ENCODE data around the gene BCR. TPM values are rescaled to one million over a fixed set of nuclear protein-coding genes. Genes with fewer than 3 reads are reported as not detected.

BCR gene
- total RNA-seq, 2 experiments from 2014 or later: 30.4 to 32.0 TPM

DNA sequence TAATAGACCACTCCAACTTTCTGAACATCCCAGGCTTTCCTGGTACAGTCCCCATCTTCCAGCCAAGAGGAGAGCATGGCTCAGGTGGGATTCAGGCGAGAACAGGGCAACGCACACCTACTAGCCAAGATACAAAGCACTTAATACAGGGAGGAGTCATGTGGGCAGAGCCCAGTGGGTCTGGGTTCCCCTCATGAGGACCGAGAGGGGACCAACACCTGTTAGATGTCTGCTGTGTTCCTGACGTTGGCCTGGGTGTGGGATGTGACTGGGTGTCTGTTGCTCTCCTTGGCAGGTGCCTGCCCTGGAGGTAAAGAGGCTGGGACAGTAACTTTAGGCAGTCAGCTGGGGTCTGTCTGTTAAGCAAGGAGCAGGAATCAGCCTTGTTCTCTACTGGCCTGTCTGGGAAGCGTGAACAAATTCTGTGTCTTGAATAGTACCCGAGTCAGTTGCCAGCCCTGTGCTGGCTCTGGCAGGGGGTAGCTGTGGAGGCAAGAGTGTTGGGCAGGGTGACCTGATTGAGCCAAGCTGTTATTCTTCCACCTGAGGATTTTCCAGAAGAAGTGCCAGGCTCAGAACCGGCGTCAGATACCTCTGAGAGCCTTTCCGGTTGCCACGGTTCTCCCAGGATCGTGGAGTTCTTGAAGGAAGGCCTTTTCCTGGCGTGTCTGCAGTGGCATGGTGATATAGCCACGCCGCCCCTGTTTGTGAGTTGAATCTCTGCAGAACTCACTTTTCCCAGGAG, 56.3 kb downstream of the BCR start:
- CTCF ChIA-PET: interaction anchor here (1.5 kb wide), 2 partner anchors 12 to 46 kb away, joined by 4 to 6 read pairs; no protein-coding TSS in a partner anchor
- Mint-ChIP-seq H3K27ac (no peak overlapping the region), H3K4me1 (ENCODE audit: low read depth) (peaks cover 79% of the 10 kb centered on the region), H3K36me3 (ENCODE audit: low read depth) (peaks cover 30% of the 10 kb centered on the region), H3K9me3 (no peaks in the 10 kb centered on the region), H3K4me3 (no peak overlapping the region), H3K27me3 (no peaks in the 10 kb centered on the region)
- TF ChIP-seq, protein P1, sequence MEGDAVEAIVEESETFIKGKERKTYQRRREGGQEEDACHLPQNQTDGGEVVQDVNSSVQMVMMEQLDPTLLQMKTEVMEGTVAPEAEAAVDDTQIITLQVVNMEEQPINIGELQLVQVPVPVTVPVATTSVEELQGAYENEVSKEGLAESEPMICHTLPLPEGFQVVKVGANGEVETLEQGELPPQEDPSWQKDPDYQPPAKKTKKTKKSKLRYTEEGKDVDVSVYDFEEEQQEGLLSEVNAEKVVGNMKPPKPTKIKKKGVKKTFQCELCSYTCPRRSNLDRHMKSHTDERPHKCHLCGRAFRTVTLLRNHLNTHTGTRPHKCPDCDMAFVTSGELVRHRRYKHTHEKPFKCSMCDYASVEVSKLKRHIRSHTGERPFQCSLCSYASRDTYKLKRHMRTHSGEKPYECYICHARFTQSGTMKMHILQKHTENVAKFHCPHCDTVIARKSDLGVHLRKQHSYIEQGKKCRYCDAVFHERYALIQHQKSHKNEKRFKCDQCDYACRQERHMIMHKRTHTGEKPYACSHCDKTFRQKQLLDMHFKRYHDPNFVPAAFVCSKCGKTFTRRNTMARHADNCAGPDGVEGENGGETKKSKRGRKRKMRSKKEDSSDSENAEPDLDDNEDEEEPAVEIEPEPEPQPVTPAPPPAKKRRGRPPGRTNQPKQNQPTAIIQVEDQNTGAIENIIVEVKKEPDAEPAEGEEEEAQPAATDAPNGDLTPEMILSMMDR (IDR thresholded peaks at IDR 0.05): no peak
- DNase-seq: no peak
- POLR2A ChIA-PET: interaction anchor here (1.0 to 1.8 kb wide), 2 partner anchors 10 to 19 kb away, joined by 3 to 7 read pairs; no protein-coding TSS in a partner anchor
- ATAC-seq: no peak
- intact Hi-C loops (cut with micrococcal nuclease): loop anchor here (5.0 kb wide), 1 partner anchor 54 kb away; the partner anchor contains the start of gene BCR

DNA sequence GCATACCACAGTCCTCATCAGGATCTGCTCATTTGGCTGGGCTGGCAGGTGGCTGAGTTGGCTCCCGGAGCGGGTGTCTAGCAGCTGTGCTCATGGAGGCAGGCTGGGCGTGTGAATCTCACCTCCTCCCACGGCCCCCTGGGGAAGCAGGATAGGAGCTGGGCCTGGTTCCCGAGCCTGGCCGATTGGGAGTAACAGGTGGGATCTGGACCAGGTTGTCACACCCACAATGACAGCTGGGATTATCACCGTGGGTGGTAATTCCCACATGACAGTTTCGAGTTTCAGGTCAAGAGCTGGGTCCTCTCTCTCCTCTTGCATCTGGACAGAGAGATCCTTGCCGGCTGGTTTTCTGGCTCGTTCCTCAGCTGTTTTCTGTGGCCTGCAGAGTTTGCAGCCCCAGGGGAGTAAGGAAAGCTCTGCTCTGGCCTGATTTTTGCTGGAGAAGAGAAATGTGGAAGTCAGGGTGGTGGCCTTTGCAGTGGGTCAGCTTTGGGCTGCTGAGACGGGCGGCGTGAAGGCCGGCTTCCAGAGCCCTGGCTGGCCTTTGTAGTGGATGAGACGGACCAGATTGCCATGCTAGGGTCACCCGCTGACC, 57.0 kb downstream of the BCR start:
- DNase-seq: no peak
- TF ChIP-seq, protein P1 (IDR thresholded peaks at IDR 0.05): no peak
- Mint-ChIP-seq H3K9me3 (no peaks in the 10 kb centered on the region), H3K4me1 (ENCODE audit: low read depth) (peaks cover 82% of the 10 kb centered on the region), H3K4me3 (no peak overlapping the region), H3K27ac (peak overlapping the region; percentile 46), H3K36me3 (ENCODE audit: low read depth) (peaks cover 30% of the 10 kb centered on the region), H3K27me3 (no peaks in the 10 kb centered on the region)
- ChIA-PET CTCF (interaction anchor here (1.5 kb wide), 2 partner anchors 13 to 45 kb away, joined by 4 to 6 read pairs; no protein-coding TSS in a partner anchor), POLR2A (interaction anchor here (0.6 to 1.8 kb wide), 3 partner anchors 11 to 48 kb away, joined by 3 to 7 read pairs (median 3); no protein-coding TSS in a partner anchor)
- no peak for ATAC-seq
- intact Hi-C loops (cut with micrococcal nuclease): loop anchor here (5.0 kb wide), 1 partner anchor 55 kb away; the partner anchor contains the start of gene BCR

DNA sequence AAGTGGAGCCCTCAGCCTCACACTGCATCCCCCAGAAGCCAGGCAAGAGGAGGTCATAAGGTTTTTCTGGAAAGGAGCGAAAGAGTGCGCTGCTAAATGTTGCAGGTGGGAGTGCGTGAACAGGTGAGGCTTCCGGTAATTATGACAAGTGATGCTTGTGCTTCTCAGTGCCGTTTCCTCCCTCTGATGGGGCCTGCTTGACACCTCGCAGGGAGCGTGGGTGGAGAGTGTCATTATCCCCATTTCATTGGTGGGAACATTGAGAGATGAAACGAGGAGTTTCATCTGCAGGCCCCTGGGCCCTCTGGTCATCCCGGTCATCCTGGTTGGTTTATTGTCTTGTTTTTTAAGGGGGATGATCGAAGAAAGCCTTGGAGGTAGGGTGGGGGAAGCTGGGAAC, 57.5 kb downstream of the BCR start:
- CTCF ChIA-PET: interaction anchor here (1.5 kb wide), 1 partner anchor 13 kb away, joined by 4 read pairs; no protein-coding TSS in a partner anchor
- POLR2A ChIA-PET: interaction anchor here (0.6 to 1.8 kb wide), 4 partner anchors 11 to 49 kb away, joined by 3 to 7 read pairs (median 3); no protein-coding TSS in a partner anchor
- Mint-ChIP-seq H3K27ac (peak overlapping the region; percentile 46), H3K27me3 (no peaks in the 10 kb centered on the region), H3K4me3 (no peak overlapping the region), H3K4me1 (ENCODE audit: low read depth) (peaks cover 84% of the 10 kb centered on the region), H3K9me3 (no peaks in the 10 kb centered on the region), H3K36me3 (ENCODE audit: low read depth) (peaks cover 30% of the 10 kb centered on the region)
- peak; percentile 76 for DNase-seq
- peak; percentile 37 for ATAC-seq
- intact Hi-C loops (cut with micrococcal nuclease): loop anchor here (5.0 kb wide), 1 partner anchor 56 kb away; the partner anchor contains the start of gene BCR
- TF ChIP-seq, protein P1 (IDR thresholded peaks at IDR 0.05): no peak

DNA sequence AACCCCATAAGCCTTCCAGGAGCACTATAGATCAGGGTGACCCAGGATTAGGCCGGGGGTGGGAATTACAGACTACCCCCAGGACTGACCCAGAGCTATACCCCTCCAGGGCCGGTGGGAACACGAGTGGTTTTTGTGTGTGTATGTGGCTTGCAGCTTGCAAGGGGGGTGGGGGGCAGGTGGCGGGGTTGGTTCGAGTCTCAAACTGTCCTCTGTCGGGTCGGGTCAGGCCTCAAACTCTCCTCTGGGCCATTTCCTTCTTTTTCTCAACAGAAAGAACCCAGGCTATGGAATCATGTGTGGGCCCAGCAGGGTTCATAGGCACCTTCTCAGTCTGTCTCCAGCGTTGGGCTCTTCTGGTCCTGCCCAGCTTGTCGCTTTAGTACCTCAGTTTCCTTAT, 58.4 kb downstream of the BCR start:
- intact Hi-C loops (cut with micrococcal nuclease): loop anchor here (5.0 kb wide), 1 partner anchor 56 kb away; the partner anchor contains the start of gene BCR
- Mint-ChIP-seq H3K36me3 (ENCODE audit: low read depth) (peaks cover 30% of the 10 kb centered on the region), H3K4me3 (no peak overlapping the region), H3K27me3 (no peaks in the 10 kb centered on the region), H3K9me3 (no peaks in the 10 kb centered on the region), H3K4me1 (ENCODE audit: low read depth) (peaks cover 87% of the 10 kb centered on the region), H3K27ac (no peak overlapping the region)
- TF ChIP-seq, protein P1 (IDR thresholded peaks at IDR 0.05): no peak
- DNase-seq: no peak
- ChIA-PET POLR2A (interaction anchor here (1.1 kb wide), 1 partner anchor 49 kb away, joined by 3 read pairs; no protein-coding TSS in a partner anchor), CTCF (interaction anchor here (0.7 to 0.9 kb wide), 2 partner anchors 43 to 64 kb away, joined by 3 read pairs; no protein-coding TSS in a partner anchor)
- no peak for ATAC-seq

Data from activated CD8-positive, alpha-beta T cell treated with anti-CD3 and anti-CD28 coated beads for 36 hours (primary cell).